ENCODE results near the gene SIPA1L3. TPM values are rescaled to one million over a fixed set of nuclear protein-coding genes. Genes with fewer than 3 reads are reported as not detected.
"Not testable (repeated sequence)": the region's sequence is repeated elsewhere in the genome, so short reads cannot be mapped to it uniquely, and the experiment has no call there.

SIPA1L3 gene
- total RNA-seq, 4 donors from 2014 or later: 4.1 to 18.7 (median 6.1) TPM

DNA sequence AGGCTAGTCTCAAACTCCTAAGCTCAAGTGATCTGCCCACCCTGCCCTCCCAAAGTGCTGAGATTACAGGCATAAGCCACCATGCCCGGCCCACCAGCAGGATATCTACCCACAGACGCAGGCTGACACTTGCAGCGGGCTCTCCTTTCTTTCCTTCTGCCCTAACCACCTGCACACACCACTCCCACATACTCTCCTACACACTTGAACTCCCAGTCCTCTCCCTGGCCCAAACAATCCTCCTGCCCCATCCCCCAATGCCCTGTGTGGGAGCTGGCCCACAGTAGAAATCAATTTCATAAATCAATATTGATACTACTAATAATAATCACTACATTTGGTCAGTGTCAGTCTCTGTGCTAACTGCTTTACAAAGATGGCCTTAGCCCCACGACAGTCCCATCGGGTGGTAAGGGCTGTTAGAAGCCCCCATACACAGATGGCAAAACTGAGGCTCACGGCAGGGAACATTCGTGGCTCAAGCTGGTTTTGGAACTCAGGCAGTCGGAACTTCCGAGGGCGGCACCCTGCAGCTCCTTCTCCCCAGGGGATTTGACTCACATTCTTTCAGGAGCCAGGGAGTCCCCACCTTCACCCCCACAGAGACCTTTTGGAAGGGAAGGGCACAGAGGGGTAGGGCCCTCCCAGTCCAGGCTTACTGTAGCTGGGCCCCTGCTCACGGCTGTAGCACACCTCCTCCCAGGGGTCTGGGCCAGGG is 320.4 kb downstream of the SIPA1L3 start:
- no peaks in the 10 kb centered on the region for H3K9me3 ChIP-seq
- H3K36me3 ChIP-seq: no peaks in the 10 kb centered on the region
- no peak for DNase-seq
- peaks cover 61 to 74% (median 64%) of the 10 kb centered on the region in 3 donors for H3K27me3 ChIP-seq
- no peak for TF ChIP-seq POLR2A (IDR thresholded peaks at IDR 0.05)
- TF ChIP-seq, protein P1, sequence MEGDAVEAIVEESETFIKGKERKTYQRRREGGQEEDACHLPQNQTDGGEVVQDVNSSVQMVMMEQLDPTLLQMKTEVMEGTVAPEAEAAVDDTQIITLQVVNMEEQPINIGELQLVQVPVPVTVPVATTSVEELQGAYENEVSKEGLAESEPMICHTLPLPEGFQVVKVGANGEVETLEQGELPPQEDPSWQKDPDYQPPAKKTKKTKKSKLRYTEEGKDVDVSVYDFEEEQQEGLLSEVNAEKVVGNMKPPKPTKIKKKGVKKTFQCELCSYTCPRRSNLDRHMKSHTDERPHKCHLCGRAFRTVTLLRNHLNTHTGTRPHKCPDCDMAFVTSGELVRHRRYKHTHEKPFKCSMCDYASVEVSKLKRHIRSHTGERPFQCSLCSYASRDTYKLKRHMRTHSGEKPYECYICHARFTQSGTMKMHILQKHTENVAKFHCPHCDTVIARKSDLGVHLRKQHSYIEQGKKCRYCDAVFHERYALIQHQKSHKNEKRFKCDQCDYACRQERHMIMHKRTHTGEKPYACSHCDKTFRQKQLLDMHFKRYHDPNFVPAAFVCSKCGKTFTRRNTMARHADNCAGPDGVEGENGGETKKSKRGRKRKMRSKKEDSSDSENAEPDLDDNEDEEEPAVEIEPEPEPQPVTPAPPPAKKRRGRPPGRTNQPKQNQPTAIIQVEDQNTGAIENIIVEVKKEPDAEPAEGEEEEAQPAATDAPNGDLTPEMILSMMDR (IDR thresholded peaks at IDR 0.05 in 4 of 5, conservative IDR thresholded peaks at IDR 0.05 in 1 of 5): no peak
- H3K27ac ChIP-seq: no peak overlapping the region
- in situ Hi-C loops (cut with MboI; ENCODE audit: low sequenced_read_pairs in 4 of 4) (loop anchor here in 1 of 4 donors (25.0 kb wide), 1 partner anchor 340 kb away; no protein-coding TSS in a partner anchor), intact Hi-C loops (cut with DNase I; ENCODE audit: low total_unique reads) (loop anchor here (5.0 kb wide), 1 partner anchor 85 kb away; no protein-coding TSS in a partner anchor)
- ATAC-seq: no peak
- H3K4me1 ChIP-seq: peaks cover 0 to 21% of the 10 kb centered on the region in 2 donors
- H3K4me3 ChIP-seq: no peak overlapping the region

DNA sequence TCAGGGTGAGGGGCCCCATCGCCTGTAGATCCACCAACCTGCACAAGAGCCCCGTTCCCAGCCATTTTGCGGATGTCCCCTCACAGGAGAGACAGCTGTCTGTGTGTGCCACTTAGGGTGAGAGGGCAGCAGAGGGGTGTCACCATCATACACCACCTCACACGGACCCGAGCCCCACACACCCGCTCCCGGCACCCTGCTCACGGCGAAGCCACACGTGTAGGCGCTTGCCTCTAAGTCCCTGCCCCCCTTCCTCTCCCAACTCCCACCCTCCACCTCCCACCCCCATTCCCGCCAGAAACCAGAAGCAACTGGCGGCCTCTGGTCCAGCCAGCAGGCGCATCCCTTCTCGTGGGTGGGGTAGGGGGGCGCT is 321.0 kb downstream of the SIPA1L3 start:
- Histone ChIP-seq H3K9me3 (no peaks in the 10 kb centered on the region), H3K4me1 (peaks cover 0 to 21% of the 10 kb centered on the region in 2 donors), H3K36me3 (no peaks in the 10 kb centered on the region), H3K4me3 (no peak overlapping the region), H3K27ac (no peak overlapping the region), H3K27me3 (peaks cover 56 to 69% (median 64%) of the 10 kb centered on the region in 3 donors)
- in situ Hi-C loops (cut with MboI; ENCODE audit: low sequenced_read_pairs in 4 of 4): loop anchor here in 1 of 4 donors (25.0 kb wide), 1 partner anchor 341 kb away; no protein-coding TSS in a partner anchor
- TF ChIP-seq, protein P1 (IDR thresholded peaks at IDR 0.05 in 4 of 5, conservative IDR thresholded peaks at IDR 0.05 in 1 of 5): no peak
- ATAC-seq (no peak), DNase-seq (no peak)
- intact Hi-C loops (cut with DNase I; ENCODE audit: low total_unique reads): loop anchor here (5.0 kb wide), 1 partner anchor 86 kb away; no protein-coding TSS in a partner anchor

DNA sequence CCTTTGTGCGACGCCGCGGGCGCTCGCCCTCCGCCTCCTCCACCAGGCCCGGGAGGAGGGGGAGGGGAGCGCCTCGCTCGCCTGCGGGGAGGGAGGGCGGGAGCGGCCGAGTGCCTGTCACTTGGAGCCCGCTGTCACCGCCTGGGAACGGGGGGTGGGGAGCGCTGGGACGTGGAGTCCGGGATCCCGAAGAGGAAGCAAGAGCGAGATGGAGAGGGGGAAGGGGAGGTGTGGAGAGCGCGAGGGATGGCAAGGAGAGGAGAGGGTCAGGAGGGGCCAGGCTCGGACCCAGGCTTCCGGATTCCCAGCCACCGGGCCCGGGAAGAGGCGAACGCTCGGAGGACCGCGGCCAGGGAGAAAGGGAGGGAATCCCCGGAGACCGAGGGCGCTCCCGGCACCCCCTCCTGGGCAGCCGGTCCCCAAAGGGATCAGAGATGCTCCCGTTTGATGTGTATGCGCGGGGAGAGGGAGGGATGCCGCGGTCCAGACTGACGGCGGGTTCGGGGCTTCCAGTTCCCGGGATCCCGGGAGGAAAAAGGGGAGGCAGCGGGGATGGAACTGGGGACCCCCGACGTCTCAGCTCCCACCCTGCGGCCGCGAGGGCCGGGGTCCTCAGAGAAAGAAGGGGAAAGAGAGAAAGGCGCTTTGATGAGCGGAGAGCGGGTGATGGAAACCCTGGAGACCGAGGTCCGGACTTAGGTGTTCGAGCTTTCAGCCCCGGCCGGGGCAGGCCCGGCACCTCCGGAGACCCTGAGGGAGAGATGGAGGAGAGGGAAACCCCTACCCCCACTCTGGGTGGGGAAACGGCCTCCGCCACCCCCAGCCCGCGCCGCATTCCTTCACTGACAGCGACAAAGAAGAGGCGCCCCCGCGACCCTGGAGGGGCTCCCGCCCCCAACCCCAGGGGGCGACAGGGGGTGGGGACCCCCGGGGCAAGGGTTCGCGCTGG is 321.8 kb downstream of the SIPA1L3 start:
- no peak for ATAC-seq
- Histone ChIP-seq H3K4me3 (peak overlapping the region in 2 of 4 donors; percentile 11 to 15), H3K4me1 (peaks cover 0 to 18% of the 10 kb centered on the region in 2 donors), H3K9me3 (no peaks in the 10 kb centered on the region), H3K27me3 (peaks cover 48 to 63% (median 59%) of the 10 kb centered on the region in 3 donors), H3K27ac (no peak overlapping the region), H3K36me3 (no peaks in the 10 kb centered on the region)
- in situ Hi-C loops (cut with MboI; ENCODE audit: low sequenced_read_pairs in 4 of 4) (loop anchor here in 1 of 4 donors (25.0 kb wide), 1 partner anchor 341 kb away; no protein-coding TSS in a partner anchor), intact Hi-C loops (cut with DNase I; ENCODE audit: low total_unique reads) (loop anchor here (5.0 kb wide), 1 partner anchor 86 kb away; no protein-coding TSS in a partner anchor)
- DNase-seq: no peak
- TF ChIP-seq POLR2A (IDR thresholded peaks at IDR 0.05): no peak
- TF ChIP-seq, protein P1 (IDR thresholded peaks at IDR 0.05 in 4 of 5, conservative IDR thresholded peaks at IDR 0.05 in 1 of 5): no peak

DNA sequence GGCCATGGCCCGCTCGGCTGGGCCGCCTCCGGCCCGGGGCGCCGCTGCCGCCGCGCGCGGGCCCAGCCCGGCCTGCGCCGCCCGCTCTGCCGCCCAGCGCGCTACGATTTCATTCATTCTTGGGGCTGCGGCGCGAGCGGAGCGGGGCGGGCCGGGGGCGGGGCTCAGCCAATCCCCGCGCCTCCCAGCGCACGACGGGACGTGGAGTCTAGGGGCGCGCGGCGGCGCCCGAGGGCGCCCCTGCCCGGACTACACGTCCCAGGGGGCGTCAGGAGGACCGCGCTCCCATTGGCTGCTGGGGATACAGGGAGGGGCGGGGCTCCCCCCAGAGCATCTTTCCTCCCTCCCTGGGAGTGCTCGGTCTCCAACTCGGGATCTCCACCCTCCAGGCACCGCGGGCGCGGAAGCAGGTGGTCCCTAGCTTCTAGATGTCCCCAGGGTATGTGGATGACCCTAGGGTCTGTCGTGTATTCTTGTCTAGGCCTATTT is 322.6 kb downstream of the SIPA1L3 start:
- intact Hi-C loops (cut with DNase I; ENCODE audit: low total_unique reads): loop anchor here (5.0 kb wide), 1 partner anchor 87 kb away; no protein-coding TSS in a partner anchor
- TF ChIP-seq, protein P1 (IDR thresholded peaks at IDR 0.05 in 4 of 5, conservative IDR thresholded peaks at IDR 0.05 in 1 of 5): no peak
- no peak for TF ChIP-seq POLR2A (IDR thresholded peaks at IDR 0.05)
- Histone ChIP-seq H3K9me3 (no peaks in the 10 kb centered on the region), H3K27ac (no peak overlapping the region), H3K27me3 (peaks cover 39 to 54% (median 50%) of the 10 kb centered on the region in 3 donors), H3K4me1 (peaks cover 0 to 15% of the 10 kb centered on the region in 2 donors), H3K36me3 (no peaks in the 10 kb centered on the region), H3K4me3 (no peak overlapping the region)
- in situ Hi-C loops (cut with MboI; ENCODE audit: low sequenced_read_pairs in 4 of 4): loop anchor here in 1 of 4 donors (25.0 kb wide), 1 partner anchor 342 kb away; no protein-coding TSS in a partner anchor
- peak in 1 of 2 donors; percentile 27 for ATAC-seq
- no peak for DNase-seq

DNA sequence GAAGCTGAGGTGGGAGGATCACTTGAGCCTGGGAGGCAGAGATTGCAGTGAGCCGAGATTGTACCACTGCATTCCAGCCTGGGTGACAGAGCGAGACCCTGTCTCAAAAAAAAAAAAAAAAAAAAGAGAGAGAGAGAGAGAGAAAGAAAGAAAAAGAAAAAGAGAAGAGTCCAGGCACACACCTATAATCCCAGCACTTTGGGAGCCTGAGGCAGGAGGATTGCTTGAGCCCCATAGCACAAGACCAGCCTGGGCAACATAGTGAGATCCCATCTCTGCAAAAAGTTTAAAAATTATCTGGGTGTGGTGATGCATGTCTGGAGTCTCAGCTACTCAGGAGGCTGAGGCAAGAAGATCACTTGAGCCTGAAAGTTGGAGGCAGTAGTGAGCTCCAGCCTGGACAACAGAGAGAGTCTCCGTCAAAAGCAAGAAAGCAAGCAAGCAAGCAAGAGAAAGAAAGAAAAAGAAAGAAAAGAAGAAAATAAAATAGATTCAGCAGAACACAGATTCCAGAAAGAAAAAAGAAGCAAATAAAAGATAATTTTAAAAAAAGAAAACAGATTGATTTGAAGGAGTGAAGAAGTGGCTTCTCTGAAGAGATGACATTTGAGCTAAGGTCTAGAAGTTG is 323.6 kb downstream of the SIPA1L3 start:
- in situ Hi-C loops (cut with MboI; ENCODE audit: low sequenced_read_pairs in 4 of 4): loop anchor here in 1 of 4 donors (25.0 kb wide), 1 partner anchor 343 kb away; no protein-coding TSS in a partner anchor
- peaks cover 33 to 44% (median 40%) of the 10 kb centered on the region in 3 donors for H3K27me3 ChIP-seq
- DNase-seq; H3K9me3 ChIP-seq; H3K27ac ChIP-seq; ATAC-seq; H3K4me3 ChIP-seq; intact Hi-C loops (cut with DNase I; ENCODE audit: low total_unique reads); H3K36me3 ChIP-seq: not testable (repeated sequence)
- H3K4me1 ChIP-seq: peaks cover 0 to 15% of the 10 kb centered on the region in 2 donors
